Mammary epithelial cell (primary cell): Measurements from ENCODE around the gene SEC24D.

Source experiments
- CTCF ChIP-seq, 2 donors: IDR thresholded peaks in 1 of 2; conservative IDR thresholded peaks in 1 of 2; 2 replicates each; pipeline ENCODE4 v1.5.1; 2011 to 2012; ENCODE audit warnings: inconsistent platforms in 2 of 2, low read length in 2 of 2, mild to moderate bottlenecking in 2 of 2, control low read depth in 1 of 2, low read depth in 1 of 2; ENCODE audit not compliant: insufficient read depth in 1 of 2; ENCODE audit errors: extremely low read depth in 1 of 2
- EZH2 ChIP-seq: IDR thresholded peaks from 2 replicates; pipeline ENCODE4 v1.6.1; 2012; ENCODE audit warnings: low read length, inconsistent platforms, borderline replicate concordance

- TF ChIP-seq EZH2, result no peak
- no peak for TF ChIP-seq CTCF (conservative IDR thresholded peaks at IDR 0.05 in 1 of 2, IDR thresholded peaks at IDR 0.05 in 1 of 2; ENCODE audit: extremely low read depth in 1 of 2, insufficient read depth in 1 of 2, low read depth in 1 of 2, low read length in 2 of 2)
These were observed 78.1 kb downstream of the SEC24D start for GRCh38 chr4:118757761-118758251.
